Thyroid gland (tissue), 4 donors: Measurements from ENCODE around the gene B3GNT5. TPM values are rescaled to one million over a fixed set of nuclear protein-coding genes. Genes with fewer than 3 reads are reported as not detected.
A peak's percentile ranks its signal among the peaks of the same experiment; 100 is the strongest.

Experiments
- DNase-seq, 2 donors: peaks; one replicate each; pipeline ENCODE4 v3.0.0-alpha.2; 2019
- H3K27ac ChIP-seq, 3 donors: fragments of 200-600 bp; sonication (generic); 1 replicate in 2 of 3; 2 replicates in 1 of 3; pipeline ENCODE4 v1.5.1; 2016 to 2019; ENCODE audit warnings: mild to moderate bottlenecking in 1 of 3, moderate library complexity in 1 of 3
- H3K27me3 ChIP-seq: fragments of 200-600 bp; sonication (generic); one replicate; pipeline ENCODE4 v1.5.1; 2019
- H3K36me3 ChIP-seq, 2 donors: fragments of 200-600 bp; sonication (generic); one replicate each; pipeline ENCODE4 v1.5.1; 2016 to 2019
- H3K4me1 ChIP-seq, 2 donors: fragments of 200-600 bp; sonication (generic); one replicate each; pipeline ENCODE4 v1.5.1; 2017 to 2019
- H3K4me3 ChIP-seq, 3 donors: fragments of 200-600 bp; sonication (generic); replicated peaks in 1 of 3; 1 replicate in 2 of 3; 2 replicates in 1 of 3; pipeline ENCODE4 v1.5.1; 2016; ENCODE audit warnings: mild to moderate bottlenecking in 1 of 3
- H3K9me3 ChIP-seq: fragments of 200-600 bp; sonication (generic); one replicate; pipeline ENCODE4 v1.5.1; 2017
- POLR2A ChIP-seq, 2 donors: fragments of 450-650 bp; IDR thresholded peaks; one replicate each; pipeline ENCODE4 v1.6.1; 2017; ENCODE audit warnings: antibody characterized with exemption in 2 of 2, mild to moderate bottlenecking in 2 of 2, moderate library complexity in 1 of 2
- WGBS, 2 donors: methylation state at CpG; one replicate each; pipeline ENCODE4 v1.1.5; 2017; 5-methylcytosine and 5-hydroxymethylcytosine counted together
- intact Hi-C: fragments of 100-400 bp; cut with DNase I; formaldehyde crosslinking; loops from one replicate; pipeline ENCODE4 v1.15.1; 2023
- total RNA-seq, 4 donors: library from RNA; depleted of rRNA; stranded (reverse); fragments of >200 nt; gene quantifications; one replicate each; pipeline ENCODE4 v1.2.3, GENCODE V29; 2016
- TF ChIP-seq, protein P1 (sequence below), 6 experiments: fragments of 200-600 bp in 3 of 6; fragments of 450-650 bp in 3 of 6; sonication (generic) in 3 of 6; IDR thresholded peaks; one replicate each; pipeline ENCODE4 v1.5.1; 2016 to 2019; ENCODE audit warnings: antibody characterized with exemption in 6 of 6, mild to moderate bottlenecking in 2 of 6, inconsistent platforms in 1 of 6, moderate library complexity in 1 of 6

The B3GNT5 gene
- total RNA-seq, 4 donors from 2014 or later = 5.2 to 10.6 (median 7.1) TPM

DNA sequence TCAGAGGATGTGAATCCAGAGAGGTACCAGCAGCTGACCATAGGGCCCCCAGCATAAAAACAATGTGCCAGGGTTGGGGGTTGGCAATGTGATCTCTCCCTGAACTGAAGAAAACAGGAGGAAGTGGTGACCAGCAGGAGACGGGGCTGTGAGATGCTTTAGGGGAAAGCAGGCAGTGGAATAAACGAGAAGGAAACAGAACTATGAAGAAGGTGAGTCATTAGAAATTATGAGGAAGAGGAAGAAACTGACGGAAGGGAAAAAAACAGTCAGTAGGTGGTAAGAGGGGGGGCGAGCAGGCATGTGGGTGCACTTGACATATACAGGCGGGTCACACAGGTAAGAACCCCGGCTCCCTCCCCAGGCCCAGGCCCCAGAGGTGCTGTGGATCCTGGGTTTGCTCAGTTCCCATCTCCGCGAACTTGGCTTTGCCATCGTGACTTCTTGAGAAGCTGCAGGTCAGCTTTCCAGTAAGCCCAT lies 42.2 kb upstream of the B3GNT5 start:
- Histone ChIP-seq H3K4me3 (no peak overlapping the region), H3K4me1 (no peaks in the 10 kb centered on the region), H3K27me3 (no peaks in the 10 kb centered on the region), H3K9me3 (no peaks in the 10 kb centered on the region), H3K36me3 (no peaks in the 10 kb centered on the region), H3K27ac (no peak overlapping the region)
- WGBS, 2 donors = 64 to 73% methylated on average over 9 of the region's 9 CpGs
- TF ChIP-seq POLR2A (IDR thresholded peaks at IDR 0.05) = no peak
- TF ChIP-seq, protein P1, sequence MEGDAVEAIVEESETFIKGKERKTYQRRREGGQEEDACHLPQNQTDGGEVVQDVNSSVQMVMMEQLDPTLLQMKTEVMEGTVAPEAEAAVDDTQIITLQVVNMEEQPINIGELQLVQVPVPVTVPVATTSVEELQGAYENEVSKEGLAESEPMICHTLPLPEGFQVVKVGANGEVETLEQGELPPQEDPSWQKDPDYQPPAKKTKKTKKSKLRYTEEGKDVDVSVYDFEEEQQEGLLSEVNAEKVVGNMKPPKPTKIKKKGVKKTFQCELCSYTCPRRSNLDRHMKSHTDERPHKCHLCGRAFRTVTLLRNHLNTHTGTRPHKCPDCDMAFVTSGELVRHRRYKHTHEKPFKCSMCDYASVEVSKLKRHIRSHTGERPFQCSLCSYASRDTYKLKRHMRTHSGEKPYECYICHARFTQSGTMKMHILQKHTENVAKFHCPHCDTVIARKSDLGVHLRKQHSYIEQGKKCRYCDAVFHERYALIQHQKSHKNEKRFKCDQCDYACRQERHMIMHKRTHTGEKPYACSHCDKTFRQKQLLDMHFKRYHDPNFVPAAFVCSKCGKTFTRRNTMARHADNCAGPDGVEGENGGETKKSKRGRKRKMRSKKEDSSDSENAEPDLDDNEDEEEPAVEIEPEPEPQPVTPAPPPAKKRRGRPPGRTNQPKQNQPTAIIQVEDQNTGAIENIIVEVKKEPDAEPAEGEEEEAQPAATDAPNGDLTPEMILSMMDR (IDR thresholded peaks at IDR 0.05) = no peak
- intact Hi-C loops = no loop called here
- DNase-seq = no peak

DNA sequence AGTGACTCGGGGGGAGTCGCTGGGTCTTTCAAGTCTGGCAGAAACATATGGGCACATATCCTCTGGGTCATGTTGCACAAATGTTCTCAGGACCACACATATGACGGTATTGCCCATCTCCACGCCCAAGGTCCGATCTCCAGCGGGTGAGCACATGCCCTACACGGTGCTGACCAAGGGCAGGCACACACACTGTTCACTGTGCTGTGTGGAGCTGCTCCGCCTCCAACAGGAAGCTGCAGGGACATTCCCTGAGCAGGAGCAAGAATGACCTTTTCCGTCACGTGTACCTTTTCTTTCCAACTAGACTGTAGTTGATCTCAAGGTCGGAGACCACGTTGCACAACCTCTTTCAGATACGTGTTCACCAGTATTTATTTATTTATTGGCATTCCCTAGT lies 41.7 kb upstream of the B3GNT5 start:
- intact Hi-C loops = no loop called here
- TF ChIP-seq, protein P1 (IDR thresholded peaks at IDR 0.05) = no peak
- no peak for TF ChIP-seq POLR2A (IDR thresholded peaks at IDR 0.05)
- no peaks in the 10 kb centered on the region for H3K27me3 ChIP-seq
- no peak overlapping the region for H3K4me3 ChIP-seq
- H3K9me3 ChIP-seq = no peaks in the 10 kb centered on the region
- no peaks in the 10 kb centered on the region for H3K36me3 ChIP-seq
- DNase-seq = peak; percentile 14 to 18
- 79 to 81% methylated on average over 13 of the region's 13 CpGs for WGBS, 2 donors
- H3K4me1 ChIP-seq = no peaks in the 10 kb centered on the region
- no peak overlapping the region for H3K27ac ChIP-seq

DNA sequence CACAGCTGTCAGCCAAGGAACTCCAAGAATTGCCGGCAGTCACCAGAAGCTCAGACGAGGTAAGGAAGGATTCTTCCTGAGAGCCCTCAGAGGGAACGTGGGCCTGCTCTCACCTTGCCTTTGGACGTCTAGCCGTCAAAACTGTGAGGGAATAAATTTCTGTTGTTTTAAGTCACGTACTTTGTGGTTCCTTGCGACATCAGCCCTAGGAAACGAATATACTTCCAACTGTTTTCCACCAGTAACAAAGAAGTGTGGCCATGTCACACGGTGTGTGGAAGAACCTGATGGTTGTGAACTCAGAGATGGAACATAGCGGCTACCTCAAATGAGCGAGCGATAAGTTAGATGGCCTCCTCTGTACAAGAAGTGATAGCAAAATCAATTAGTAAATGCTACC lies 41.0 kb upstream of the B3GNT5 start:
- Histone ChIP-seq H3K9me3 (no peaks in the 10 kb centered on the region), H3K36me3 (no peaks in the 10 kb centered on the region), H3K27me3 (no peaks in the 10 kb centered on the region), H3K27ac (no peak overlapping the region), H3K4me3 (no peak overlapping the region), H3K4me1 (no peaks in the 10 kb centered on the region)
- 68 to 77% methylated on average over 12 of the region's 12 CpGs for WGBS, 2 donors
- TF ChIP-seq, protein P1 (IDR thresholded peaks at IDR 0.05) = no peak
- no peak for TF ChIP-seq POLR2A (IDR thresholded peaks at IDR 0.05)
- no peak for DNase-seq
- intact Hi-C loops = no loop called here

DNA sequence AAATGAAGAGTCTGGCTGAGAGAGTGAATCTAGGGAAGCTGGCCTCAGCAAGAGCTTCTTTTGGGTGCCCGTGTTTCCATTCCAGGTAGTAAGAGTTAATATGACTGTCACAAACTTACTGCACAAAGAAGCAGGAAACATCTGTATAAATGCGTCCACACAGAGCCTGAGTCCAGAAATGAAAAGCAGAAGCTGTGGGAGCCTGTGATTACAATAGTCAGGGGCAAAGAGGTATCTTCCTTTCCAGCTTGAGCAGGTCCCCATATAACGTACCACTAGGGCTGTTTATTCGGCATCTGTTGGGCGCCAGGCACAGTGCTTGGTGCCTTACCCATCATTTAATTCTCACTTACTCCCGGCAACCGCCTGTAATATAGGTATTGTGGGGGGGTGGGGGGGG lies 40.5 kb upstream of the B3GNT5 start:
- Histone ChIP-seq H3K4me1 (no peaks in the 10 kb centered on the region), H3K9me3 (no peaks in the 10 kb centered on the region), H3K27ac (no peak overlapping the region), H3K27me3 (no peaks in the 10 kb centered on the region), H3K36me3 (no peaks in the 10 kb centered on the region), H3K4me3 (no peak overlapping the region)
- no peak for DNase-seq
- TF ChIP-seq POLR2A (IDR thresholded peaks at IDR 0.05) = no peak
- TF ChIP-seq, protein P1 (IDR thresholded peaks at IDR 0.05) = no peak
- intact Hi-C loops = no loop called here
- 74 to 79% methylated on average over 7 of the region's 7 CpGs for WGBS, 2 donors

DNA sequence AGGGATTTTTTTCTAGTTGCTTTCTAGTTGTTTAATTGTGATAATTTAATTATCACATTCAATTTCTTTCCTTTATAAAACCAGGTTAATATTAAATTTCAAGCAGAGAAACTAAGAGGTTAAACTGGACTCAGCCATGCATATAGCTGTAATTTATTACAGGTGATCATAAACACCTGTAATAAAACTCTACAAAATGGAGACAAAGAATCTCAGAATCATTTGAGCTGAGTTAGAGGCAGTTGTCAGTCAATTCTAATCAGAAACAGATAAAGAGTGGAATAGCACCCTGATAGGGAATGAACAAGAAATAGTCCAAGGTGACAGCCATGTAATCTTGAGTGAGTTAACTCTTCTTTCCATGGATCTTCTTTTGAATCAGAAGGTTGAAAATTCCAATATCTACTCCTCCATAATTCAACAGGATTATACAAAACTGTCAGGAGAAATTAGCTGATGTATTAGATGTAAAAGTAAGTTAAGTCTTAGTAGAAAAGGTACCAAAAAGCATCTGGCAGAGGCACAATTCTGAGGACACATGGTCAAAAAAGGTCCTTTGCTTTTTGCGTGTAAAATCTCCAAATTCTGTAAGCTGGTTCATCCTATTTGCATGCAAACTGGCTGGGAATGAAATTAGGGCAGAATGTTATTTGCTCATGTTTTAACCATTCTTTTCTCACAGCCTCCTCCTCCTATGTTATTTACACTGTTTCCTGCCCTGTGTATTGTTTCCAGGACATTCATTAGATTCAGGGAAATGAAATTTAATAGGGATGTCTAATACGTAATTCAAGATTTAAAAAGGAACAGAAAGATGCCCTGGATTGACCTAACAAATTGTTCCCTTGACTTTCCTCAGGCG lies 39.4 kb upstream of the B3GNT5 start:
- Histone ChIP-seq H3K9me3 (no peaks in the 10 kb centered on the region), H3K27ac (peak overlapping the region in 1 of 3 donors; percentile 15), H3K4me1 (no peaks in the 10 kb centered on the region), H3K36me3 (no peaks in the 10 kb centered on the region), H3K27me3 (no peaks in the 10 kb centered on the region), H3K4me3 (no peak overlapping the region)
- intact Hi-C loops = no loop called here
- 69 to 71% methylated on average over 3 of the region's 3 CpGs for WGBS, 2 donors
- no peak for TF ChIP-seq POLR2A (IDR thresholded peaks at IDR 0.05)
- TF ChIP-seq, protein P1 (IDR thresholded peaks at IDR 0.05) = no peak
- DNase-seq = no peak
